Endometrial microvascular endothelial cells (primary cell): ENCODE data around the gene ALKBH7. TPM values are rescaled to one million over a fixed set of nuclear protein-coding genes. Genes with fewer than 3 reads are reported as not detected.

ENCODE experiments used
- in situ Hi-C: cut with HindIII; loops from 2 replicates; pipeline ENCODE4 v1.10.0; 2017; ENCODE audit warnings: low sequenced_read_pairs, low pct_unique_long_range_greater_than_20kb; ENCODE audit errors: inconsistent ontology term
- total RNA-seq: library from RNA; depleted of rRNA; stranded (reverse); fragments of >200 nt; gene quantifications from one replicate; pipeline ENCODE4 v1.2.3, GENCODE V29; 2015; ENCODE audit errors: inconsistent ontology term

Gene ALKBH7
- total RNA-seq, 1 donor from 2014 or later: 43.9 TPM

GRCh38 chr19:6415591-6416190 is 43.1 kb downstream of the ALKBH7 start:
- in situ Hi-C loops: no loop called here

- in situ Hi-C loops: no loop called here
These were observed 44.2 kb downstream of the ALKBH7 start for GRCh38 chr19:6416658-6417405.

- in situ Hi-C loops: no loop called here
These were observed 45.3 kb downstream of the ALKBH7 start for GRCh38 chr19:6417713-6418561.

- in situ Hi-C loops: no loop called here
These were observed 46.0 kb downstream of the ALKBH7 start for GRCh38 chr19:6418562-6418932.

- in situ Hi-C loops: no loop called here
These were observed 48.8 kb downstream of the ALKBH7 start for GRCh38 chr19:6421075-6422014.

GRCh38 chr19:6423499-6424194 is 51.1 kb downstream of the ALKBH7 start:
- in situ Hi-C loops: no loop called here

- in situ Hi-C loops: no loop called here
These were observed 51.8 kb downstream of the ALKBH7 start, which contains the start of gene KHSRP for GRCh38 chr19:6424195-6424938. TSS of gene KHSRP (minus strand) at chr19:6424811. CDS start at chr19:6424701, 110 bp downstream.

Other genes with a start within 250 kb of the ALKBH7 start
- not detected for gene ACSBG2, start 237.1 kb upstream of the ALKBH7 start, total RNA-seq
- gene MLLT1, start 92.8 kb upstream of the ALKBH7 start, total RNA-seq: 17.2 TPM
- gene ACER1, start 39.2 kb upstream of the ALKBH7 start, total RNA-seq: not detected
- 109 TPM for gene CLPP, start 11.3 kb upstream of the ALKBH7 start, total RNA-seq
- 0.46 TPM for gene PSPN, start 3.1 kb downstream of the ALKBH7 start, total RNA-seq
- gene GTF2F1, start 20.4 kb downstream of the ALKBH7 start, total RNA-seq: 32.3 TPM
- 251 TPM for gene KHSRP, start 52.0 kb downstream of the ALKBH7 start, total RNA-seq
- gene SLC25A41, start 61.0 kb downstream of the ALKBH7 start, total RNA-seq: not detected
- gene SLC25A23, start 87.0 kb downstream of the ALKBH7 start, total RNA-seq: 15.1 TPM
- gene CRB3, start 91.5 kb downstream of the ALKBH7 start, total RNA-seq: not detected
- not detected for gene DENND1C, start 109.0 kb downstream of the ALKBH7 start, total RNA-seq
- not detected for gene TUBB4A, start 129.5 kb downstream of the ALKBH7 start, total RNA-seq
- 6.7 TPM for gene TNFSF9, start 158.2 kb downstream of the ALKBH7 start, total RNA-seq
- gene CD70, start 218.4 kb downstream of the ALKBH7 start, total RNA-seq: 12.3 TPM